ENCODE measurements around the gene COLGALT1. TPM values are rescaled to one million over a fixed set of nuclear protein-coding genes. Genes with fewer than 3 reads are reported as not detected.

The COLGALT1 gene
- total RNA-seq, 1 experiment from 2014 or later = 86.0 TPM

DNA sequence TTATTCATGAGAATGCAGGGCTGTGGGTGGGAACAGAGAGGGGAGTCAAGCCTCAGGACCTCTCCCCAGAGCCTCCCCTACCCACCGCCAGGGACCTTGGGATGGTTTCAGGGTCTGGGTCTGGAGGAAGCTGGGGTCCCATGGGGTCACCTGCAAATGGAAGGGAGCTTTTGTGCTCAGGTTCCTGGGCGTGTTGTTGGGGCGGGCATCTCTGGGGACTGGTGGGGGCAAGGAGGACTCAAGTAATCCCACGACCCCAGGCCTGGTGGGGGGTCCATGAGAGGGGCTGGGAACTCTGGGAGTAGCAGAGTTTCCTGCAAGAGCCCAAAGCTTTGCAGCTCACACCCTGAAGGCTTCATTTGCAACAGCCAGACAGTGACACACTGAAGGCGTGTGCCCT, 72.5 kb downstream of the COLGALT1 start:
- ChIA-PET POLR2A (interaction anchor here (0.6 kb wide), 1 partner anchor 304 kb away, joined by 5 read pairs; no protein-coding TSS in a partner anchor), RAD21 (ENCODE audit: low non-redundant PET in 1 of 2, low total read pairs in 2 of 2, uncharacterized antibody in 2 of 2, unreplicated experiment in 2 of 2) (no interaction called here), CTCF (no interaction called here)
- intact Hi-C loops (cut with micrococcal nuclease) = no loop called here
- Histone ChIP-seq H3K27ac (ENCODE audit: low read depth, low read length) (no peak overlapping the region), H4K20me1 (ENCODE audit: insufficient read depth) (no peaks in the 10 kb centered on the region), H3K27me3 (ENCODE audit: insufficient read depth, low read length) (no peaks in the 10 kb centered on the region), H3K4me2 (ENCODE audit: low read length) (no peak overlapping the region), H3K36me3 (ENCODE audit: control insufficient read depth in 1 of 2, insufficient read depth in 2 of 2, low read length in 2 of 2) (peaks cover 2 to 5% of the 10 kb centered on the region in 2 experiments; a peak in 1 of 4 replicates), H3K9me3 (ENCODE audit: control insufficient read depth in 1 of 2, insufficient read depth in 1 of 2, low read depth in 1 of 2, low read length in 2 of 2) (no peaks in the 10 kb centered on the region), H3K9ac (ENCODE audit: low read length) (no peak overlapping the region), H3K79me2 (ENCODE audit: insufficient read depth, low read length) (no peaks in the 10 kb centered on the region), H3K4me3 (replicated peaks in 1 of 2; ENCODE audit: low read depth in 1 of 2, low read length in 2 of 2) (no peak overlapping the region), H2AFZ (ENCODE audit: low read depth, low read length, poor library complexity, severe bottlenecking) (no peak overlapping the region), H3K9me2 (ENCODE audit: insufficient read depth) (no peaks in the 10 kb centered on the region), H3K4me1 (ENCODE audit: control insufficient read depth in 1 of 2, insufficient read depth in 2 of 2, low read length in 2 of 2) (no peaks in the 10 kb centered on the region)
- DNase-seq (ENCODE audit: low read depth, low spot score) = no peak
- BruUV-seq (replicated peaks) = no TSS peak
- no peak for ATAC-seq
- TF ChIP-seq EZH2 (IDR thresholded peaks at IDR 0.05) (no peak), CEBPB (IDR thresholded peaks at IDR 0.05; ENCODE audit: low read depth) (no peak), FOSL1 (IDR thresholded peaks at IDR 0.05; ENCODE audit: low read depth) (no peak), SRF (IDR thresholded peaks at IDR 0.05; ENCODE audit: low read depth) (no peak), ZNF274 (IDR thresholded peaks at IDR 0.05; ENCODE audit: low read depth, low read length) (no peak)
- TF ChIP-seq, protein P1, sequence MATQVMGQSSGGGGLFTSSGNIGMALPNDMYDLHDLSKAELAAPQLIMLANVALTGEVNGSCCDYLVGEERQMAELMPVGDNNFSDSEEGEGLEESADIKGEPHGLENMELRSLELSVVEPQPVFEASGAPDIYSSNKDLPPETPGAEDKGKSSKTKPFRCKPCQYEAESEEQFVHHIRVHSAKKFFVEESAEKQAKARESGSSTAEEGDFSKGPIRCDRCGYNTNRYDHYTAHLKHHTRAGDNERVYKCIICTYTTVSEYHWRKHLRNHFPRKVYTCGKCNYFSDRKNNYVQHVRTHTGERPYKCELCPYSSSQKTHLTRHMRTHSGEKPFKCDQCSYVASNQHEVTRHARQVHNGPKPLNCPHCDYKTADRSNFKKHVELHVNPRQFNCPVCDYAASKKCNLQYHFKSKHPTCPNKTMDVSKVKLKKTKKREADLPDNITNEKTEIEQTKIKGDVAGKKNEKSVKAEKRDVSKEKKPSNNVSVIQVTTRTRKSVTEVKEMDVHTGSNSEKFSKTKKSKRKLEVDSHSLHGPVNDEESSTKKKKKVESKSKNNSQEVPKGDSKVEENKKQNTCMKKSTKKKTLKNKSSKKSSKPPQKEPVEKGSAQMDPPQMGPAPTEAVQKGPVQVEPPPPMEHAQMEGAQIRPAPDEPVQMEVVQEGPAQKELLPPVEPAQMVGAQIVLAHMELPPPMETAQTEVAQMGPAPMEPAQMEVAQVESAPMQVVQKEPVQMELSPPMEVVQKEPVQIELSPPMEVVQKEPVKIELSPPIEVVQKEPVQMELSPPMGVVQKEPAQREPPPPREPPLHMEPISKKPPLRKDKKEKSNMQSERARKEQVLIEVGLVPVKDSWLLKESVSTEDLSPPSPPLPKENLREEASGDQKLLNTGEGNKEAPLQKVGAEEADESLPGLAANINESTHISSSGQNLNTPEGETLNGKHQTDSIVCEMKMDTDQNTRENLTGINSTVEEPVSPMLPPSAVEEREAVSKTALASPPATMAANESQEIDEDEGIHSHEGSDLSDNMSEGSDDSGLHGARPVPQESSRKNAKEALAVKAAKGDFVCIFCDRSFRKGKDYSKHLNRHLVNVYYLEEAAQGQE (IDR thresholded peaks at IDR 0.05; ENCODE audit: low read depth) = no peak

DNA sequence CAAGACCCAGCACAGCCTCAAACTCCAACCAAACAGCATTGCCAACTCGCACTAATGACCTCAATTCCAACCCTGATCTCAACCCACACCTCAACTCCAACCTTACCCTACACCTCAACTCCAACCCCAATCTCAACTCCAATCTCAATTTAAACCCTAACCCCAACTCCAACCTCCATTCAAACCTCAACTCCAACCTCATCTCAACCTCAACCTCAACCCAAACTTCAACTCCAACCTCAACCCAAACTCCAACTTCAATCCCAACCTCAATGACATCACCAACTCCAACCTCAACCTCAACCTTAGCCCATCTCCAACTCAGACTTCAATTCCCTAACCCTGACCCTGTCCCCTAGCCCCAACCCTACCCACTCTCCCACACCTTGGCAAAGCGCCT, 74.3 kb downstream of the COLGALT1 start:
- intact Hi-C loops (cut with micrococcal nuclease) = no loop called here
- Histone ChIP-seq H3K79me2 (ENCODE audit: insufficient read depth, low read length) (no peaks in the 10 kb centered on the region), H2AFZ (ENCODE audit: low read depth, low read length, poor library complexity, severe bottlenecking) (no peak overlapping the region), H3K9me3 (ENCODE audit: control insufficient read depth in 1 of 2, insufficient read depth in 1 of 2, low read depth in 1 of 2, low read length in 2 of 2) (no peaks in the 10 kb centered on the region), H3K9me2 (ENCODE audit: insufficient read depth) (no peaks in the 10 kb centered on the region), H3K27ac (ENCODE audit: low read depth, low read length) (no peak overlapping the region), H3K36me3 (ENCODE audit: control insufficient read depth in 1 of 2, insufficient read depth in 2 of 2, low read length in 2 of 2) (peaks cover 0 to 1% of the 10 kb centered on the region in 2 experiments; a peak in 1 of 4 replicates), H3K9ac (ENCODE audit: low read length) (no peak overlapping the region), H4K20me1 (ENCODE audit: insufficient read depth) (no peaks in the 10 kb centered on the region), H3K4me1 (ENCODE audit: control insufficient read depth in 1 of 2, insufficient read depth in 2 of 2, low read length in 2 of 2) (no peaks in the 10 kb centered on the region), H3K27me3 (ENCODE audit: insufficient read depth, low read length) (no peaks in the 10 kb centered on the region), H3K4me2 (ENCODE audit: low read length) (no peak overlapping the region), H3K4me3 (replicated peaks in 1 of 2; ENCODE audit: low read depth in 1 of 2, low read length in 2 of 2) (no peak overlapping the region)
- TF ChIP-seq TCF7L2 (IDR thresholded peaks at IDR 0.05; ENCODE audit: borderline replicate concordance, extremely low read depth, insufficient read depth, insufficient read length) = no peak
- TF ChIP-seq RAD21 (IDR thresholded peaks at IDR 0.05; ENCODE audit: low read depth) = no peak
- BruUV-seq (replicated peaks) = no TSS peak
- CTCF ChIA-PET = no interaction called here
- RAD21 ChIA-PET (ENCODE audit: low non-redundant PET in 1 of 2, low total read pairs in 2 of 2, uncharacterized antibody in 2 of 2, unreplicated experiment in 2 of 2) = no interaction called here
- ATAC-seq (no peak), DNase-seq (ENCODE audit: low read depth, low spot score) (no peak)
- POLR2A ChIA-PET = no interaction called here

Data from HCT116 (cell line).